Fibroblast of upper back skin (primary cell): Measurements from ENCODE around the gene SEC22B.
"Not testable (repeated sequence)": the region's sequence is repeated elsewhere in the genome, so short reads cannot be mapped to it uniquely, and the experiment has no call there.

ENCODE experiments used
- DNase-seq: peaks from one replicate; pipeline ENCODE4 v3.0.0-alpha.2; 2013

Gene SEC22B

DNA sequence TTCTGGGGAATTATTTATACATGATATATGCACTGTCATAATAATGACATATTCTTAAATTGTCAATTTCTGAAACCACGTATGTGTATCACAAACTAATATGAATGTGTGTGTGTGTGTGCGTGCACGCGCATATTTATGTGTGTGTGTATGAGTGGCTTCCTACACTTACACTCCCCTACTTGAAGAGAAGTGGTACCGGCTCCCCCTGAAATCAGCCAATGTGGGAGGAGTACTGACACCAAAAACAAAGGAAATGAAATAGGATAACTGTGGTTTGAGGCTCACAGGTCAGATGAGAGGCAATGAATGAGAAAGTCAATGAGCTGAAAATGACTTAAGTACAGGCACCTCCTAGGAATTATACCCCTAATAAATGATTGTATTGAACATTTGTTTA, 64.1 kb downstream of the SEC22B start:
- not testable (repeated sequence) for DNase-seq

DNA sequence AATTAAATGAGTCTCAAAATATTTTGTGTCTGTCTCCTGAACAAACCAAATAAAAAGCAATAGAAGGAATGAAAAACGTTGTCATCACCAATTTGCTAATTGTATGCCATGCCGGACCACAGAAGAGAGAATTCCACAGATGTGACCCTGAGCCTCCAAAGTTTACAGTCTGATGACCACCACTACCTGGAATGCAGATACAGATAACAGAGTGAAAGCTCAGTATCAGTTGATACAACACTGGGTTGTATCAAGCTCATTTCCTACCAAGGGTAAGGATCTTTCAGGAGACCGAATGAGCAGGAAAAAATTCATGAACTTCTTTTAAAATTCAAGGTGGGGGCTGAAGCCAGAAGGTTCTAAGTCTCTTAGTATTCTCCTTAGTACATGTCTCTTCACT, 64.5 kb downstream of the SEC22B start:
- not testable (repeated sequence) for DNase-seq

DNA sequence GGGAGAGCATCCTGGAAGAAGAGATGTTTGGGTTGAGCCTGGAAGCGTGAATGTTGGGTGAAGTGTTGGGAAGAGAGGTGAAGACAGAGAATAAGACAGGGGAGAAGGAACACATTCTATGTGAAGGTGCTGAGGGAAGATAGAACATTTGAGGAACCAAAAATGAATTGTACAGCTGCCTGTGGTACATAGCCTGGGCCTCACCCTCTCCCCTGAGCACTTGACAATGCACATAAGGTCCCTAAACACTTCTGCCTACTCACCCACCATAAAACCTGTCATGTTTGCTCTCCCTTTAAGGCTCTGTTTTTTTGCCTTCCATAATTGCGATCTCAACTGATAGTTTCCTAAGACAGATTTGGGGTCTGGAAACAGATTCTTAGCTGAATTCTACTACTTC, 65.3 kb downstream of the SEC22B start:
- not testable (repeated sequence) for DNase-seq

- not testable (repeated sequence) for DNase-seq
Observed at GRCh38 chr1:120109656-120110055, 66.7 kb downstream of the SEC22B start.

GRCh38 chr1:120109180-120109579, 67.1 kb downstream of the SEC22B start:
- DNase-seq: not testable (repeated sequence)

- DNase-seq: not testable (repeated sequence)
Observed at GRCh38 chr1:120105288-120105687, 71.0 kb downstream of the SEC22B start.

- not testable (repeated sequence) for DNase-seq
Observed at GRCh38 chr1:120103768-120104167, 72.6 kb downstream of the SEC22B start.

GRCh38 chr1:120101593-120101992, 74.7 kb downstream of the SEC22B start:
- DNase-seq: not testable (repeated sequence)
